H1 (cell line): ENCODE measurements around the gene APOL3. TPM values are rescaled to one million over a fixed set of nuclear protein-coding genes. Genes with fewer than 3 reads are reported as not detected.

ENCODE experiments used
- CTCF ChIA-PET: fragments of 300-600 bp; sonication (Branson Sonifier 250); formaldehyde crosslinking; loops from one replicate; lab custom pipeline; 2021; ENCODE audit not compliant: partially characterized antibody; lab: Charles Lee
- POLR2A ChIA-PET: fragments of 300-600 bp; sonication (Branson Sonifier 250); formaldehyde crosslinking; loops from one replicate; lab custom pipeline; 2021; ENCODE audit warnings: inconsistent platforms; ENCODE audit not compliant: partially characterized antibody; lab: Charles Lee
- DNase-seq, 2 experiments: peaks; one replicate each; pipeline versions ENCODE4 v3.0.0 to v3.0.0-alpha.2; 2010 to 2022; ENCODE audit warnings: low spot score in 2 of 2, low read depth in 1 of 2, mixed read lengths in 1 of 2
- FAIRE-seq: peaks from 2 replicates; lab custom pipeline; 2011; peaks lifted over from hg19 to GRCh38; lab: Jason Lieb, UNC
- H2AFZ ChIP-seq: 2 replicates; pipeline ENCODE4 v1.8.1; 2012; ENCODE audit warnings: low read length, inconsistent platforms
- H2AK5ac ChIP-seq: 2 replicates; pipeline ENCODE4 v1.6.1; 2013; ENCODE audit warnings: low read depth, low read length
- H2BK120ac ChIP-seq: replicated peaks from 2 replicates; pipeline ENCODE3; 2013; ENCODE audit warnings: low read depth, low read length, inconsistent platforms
- H2BK12ac ChIP-seq: 2 replicates; pipeline ENCODE4 v1.6.1; 2013; ENCODE audit warnings: low read depth, low read length
- H2BK15ac ChIP-seq: 2 replicates; pipeline ENCODE4 v1.6.1; 2013; ENCODE audit warnings: low read length
- H2BK20ac ChIP-seq: 2 replicates; pipeline ENCODE4 v1.6.1; 2013; ENCODE audit warnings: low read length
- H2BK5ac ChIP-seq: 2 replicates; pipeline ENCODE4 v1.6.1; 2013; ENCODE audit warnings: low read depth, low read length
- H3K14ac ChIP-seq: 2 replicates; pipeline ENCODE4 v1.6.1; 2013; ENCODE audit warnings: inconsistent platforms; ENCODE audit not compliant: insufficient read length
- H3K18ac ChIP-seq: 2 replicates; pipeline ENCODE4 v1.6.1; 2013; ENCODE audit warnings: low read length; ENCODE audit errors: extremely low read depth
- H3K23ac ChIP-seq: 2 replicates; pipeline ENCODE4 v1.6.1; 2013; ENCODE audit warnings: inconsistent platforms; ENCODE audit not compliant: insufficient read length
- H3K23me2 ChIP-seq: 2 replicates; pipeline ENCODE4 v1.6.1; 2013; ENCODE audit warnings: low read depth, low read length
- H3K27ac ChIP-seq: 2 replicates; pipeline ENCODE4 v1.6.1; 2011; ENCODE audit warnings: low read depth, low read length, inconsistent platforms
- H3K27me3 ChIP-seq, 4 experiments: replicated peaks in 1 of 4; 1 replicate in 1 of 4; 2 replicates in 3 of 4; pipeline versions ENCODE4 v1.6.1 to v1.8.1; 2011 to 2013; ENCODE audit warnings: low read length in 3 of 4, mild to moderate bottlenecking in 3 of 4, inconsistent platforms in 2 of 4, mixed read lengths in 2 of 4, moderate library complexity in 1 of 4; ENCODE audit not compliant: control insufficient read depth in 3 of 4, insufficient read depth in 3 of 4; ENCODE audit errors: extremely low read depth in 1 of 4
- H3K36me3 ChIP-seq, 4 experiments: 2 replicates each; pipeline versions ENCODE4 v1.6.1 to v1.8.1; 2011 to 2013; ENCODE audit warnings: mild to moderate bottlenecking in 4 of 4, low read length in 3 of 4, moderate library complexity in 2 of 4, control low read depth in 1 of 4, inconsistent platforms in 1 of 4; ENCODE audit not compliant: insufficient read depth in 4 of 4, control insufficient read depth in 2 of 4
- H3K4ac ChIP-seq: replicated peaks from 2 replicates; pipeline ENCODE3; 2013; ENCODE audit warnings: low read length, low read depth, mixed read lengths, inconsistent platforms; ENCODE audit not compliant: insufficient read length
- H3K4me1 ChIP-seq, 4 experiments: replicated peaks in 1 of 4; 1 replicate in 1 of 4; 2 replicates in 3 of 4; pipeline versions ENCODE4 v1.6.1 to v1.8.1; 2011 to 2013; ENCODE audit warnings: low read length in 3 of 4, inconsistent platforms in 2 of 4, mixed read lengths in 1 of 4; ENCODE audit not compliant: insufficient read depth in 4 of 4, control insufficient read depth in 3 of 4
- H3K4me2 ChIP-seq, 2 experiments: 2 replicates each; pipeline versions ENCODE4 v1.6.1 to v1.8.1; 2011 to 2013; ENCODE audit warnings: low read depth in 2 of 2, low read length in 2 of 2, control low read depth in 1 of 2, inconsistent platforms in 1 of 2, mild to moderate bottlenecking in 1 of 2; ENCODE audit not compliant: insufficient read depth in 1 of 2
- H3K4me3 ChIP-seq, 4 experiments: fragments of 200-600, 300-600 bp in 1 of 4; sonication (generic), shearing (Covaris generic), sonication (Bioruptor Twin) in 1 of 4; 2 replicates each; pipeline versions ENCODE4 v1.5.1 to v1.8.1; 2011 to 2016; ENCODE audit warnings: low read length in 4 of 4, low read depth in 3 of 4, control low read depth in 2 of 4, inconsistent platforms in 2 of 4, mild to moderate bottlenecking in 2 of 4, mixed read lengths in 1 of 4, moderate library complexity in 1 of 4; ENCODE audit not compliant: insufficient read depth in 2 of 4; ENCODE audit errors: extremely low read depth in 1 of 4
- H3K56ac ChIP-seq: replicated peaks from 2 replicates; pipeline ENCODE3; 2013; ENCODE audit warnings: low read depth, mild to moderate bottlenecking, mixed read lengths, low read length, inconsistent platforms; ENCODE audit not compliant: insufficient read length
- H3K79me1 ChIP-seq: 2 replicates; pipeline ENCODE4 v1.6.1; 2013; ENCODE audit warnings: low read depth, low read length, control low read depth
- H3K79me2 ChIP-seq, 2 experiments: 2 replicates each; pipeline versions ENCODE4 v1.6.1 to v1.8.1; 2012 to 2013; ENCODE audit warnings: low read length in 2 of 2, mild to moderate bottlenecking in 2 of 2, inconsistent platforms in 1 of 2; ENCODE audit not compliant: insufficient read depth in 2 of 2, control insufficient read depth in 1 of 2
- H3K9ac ChIP-seq, 4 experiments: replicated peaks in 1 of 4; 1 replicate in 1 of 4; 2 replicates in 3 of 4; pipeline versions ENCODE4 v1.6.1 to v1.8.1; 2011 to 2013; ENCODE audit warnings: low read depth in 3 of 4, low read length in 3 of 4, control low read depth in 2 of 4, mild to moderate bottlenecking in 2 of 4, moderate library complexity in 2 of 4, inconsistent platforms in 1 of 4; ENCODE audit errors: extremely low read depth in 1 of 4
- H3K9me3 ChIP-seq, 2 experiments: 2 replicates each; pipeline versions ENCODE4 v1.6.1 to v1.8.1; 2012 to 2013; ENCODE audit warnings: mild to moderate bottlenecking in 2 of 2, moderate library complexity in 2 of 2, control low read depth in 1 of 2, inconsistent platforms in 1 of 2, low read depth in 1 of 2, low read length in 1 of 2, mixed read lengths in 1 of 2; ENCODE audit not compliant: insufficient read depth in 2 of 2
- H4K20me1 ChIP-seq, 2 experiments: replicated peaks in 1 of 2; 2 replicates each; pipeline versions ENCODE3 to v1.8.1; 2011 to 2013; ENCODE audit warnings: inconsistent platforms in 2 of 2, low read length in 2 of 2, mild to moderate bottlenecking in 1 of 2; ENCODE audit not compliant: insufficient read depth in 2 of 2, control insufficient read depth in 1 of 2
- H4K5ac ChIP-seq: 2 replicates; pipeline ENCODE4 v1.6.1; 2013; ENCODE audit warnings: low read length, low read depth, mixed read lengths, inconsistent platforms; ENCODE audit not compliant: insufficient read length
- H4K8ac ChIP-seq: 2 replicates; pipeline ENCODE4 v1.8.0; 2013; ENCODE audit warnings: mild to moderate bottlenecking, moderate library complexity, low read length, inconsistent platforms; ENCODE audit not compliant: insufficient read depth; ENCODE audit errors: extremely low read depth
- H4K91ac ChIP-seq: replicated peaks from 2 replicates; pipeline ENCODE3; 2013; ENCODE audit warnings: low read length, mixed read lengths, inconsistent platforms; ENCODE audit not compliant: insufficient read length
- SIN3A ChIP-seq, 2 experiments: IDR thresholded peaks in 1 of 2; conservative IDR thresholded peaks in 1 of 2; 2 replicates each; pipeline ENCODE4 v1.6.1; 2011 to 2012; ENCODE audit warnings: low read length in 2 of 2, improper control_type of control experiment in 1 of 2, low read depth in 1 of 2, mild to moderate bottlenecking in 1 of 2
- SP1 ChIP-seq: IDR thresholded peaks from 2 replicates; pipeline ENCODE4 v1.6.1; 2011; ENCODE audit warnings: low read depth, low read length
- SP2 ChIP-seq: IDR thresholded peaks from 2 replicates; pipeline ENCODE4 v1.6.1; 2012; ENCODE audit warnings: mild to moderate bottlenecking, low read length, inconsistent platforms
- TCF12 ChIP-seq: IDR thresholded peaks from 2 replicates; pipeline ENCODE4 v1.6.1; 2011; ENCODE audit warnings: low read depth, mild to moderate bottlenecking, low read length
- WGBS, 2 experiments: shearing (Covaris generic) in 1 of 2; methylation state at CpG; one replicate each; pipeline versions ENCODE4 v1.1.6 to v1.1.7; 2013 to 2015; ENCODE audit warnings: low lambda C conversion rate in 2 of 2, mixed read lengths in 2 of 2, inconsistent platforms in 1 of 2, low coverage in 1 of 2, missing lambda C conversion rate in 1 of 2; ENCODE audit not compliant: insufficient replicate concordance in 2 of 2, insufficient coverage in 1 of 2, insufficient read length in 1 of 2; ENCODE audit errors: extremely low coverage in 1 of 2, missing lambda C conversion rate in 1 of 2; 5-methylcytosine and 5-hydroxymethylcytosine counted together
- polyA plus RNA-seq, 7 experiments: library from polyadenylated mRNA; depleted of rRNA in 3 of 7; stranded (reverse) in 5 of 7; unstranded in 2 of 7; fragments of >200 nt in 5 of 7; fragments of 200-250 nt in 2 of 7; gene quantifications; 1 replicate in 5 of 7; 2 replicates in 1 of 7; 4 replicates in 1 of 7; pipeline versions ENCODE4 v1.2.1 to v1.2.3, GENCODE V29; 2011 to 2013; ENCODE audit warnings: missing spikeins in 2 of 7, mixed read lengths in 2 of 7
- total RNA-seq: library from RNA; stranded (reverse); fragmentation: NEBNext Ultra II Directional; extraction: Animal tissue kit (Norgen Biotek cat#: 25700); gene quantifications from 2 replicates; pipeline ENCODE4 v1.2.1, GENCODE V29; 2021

APOL3 gene
- total and polyA plus RNA-seq, 2 of the 8 experiments (the other 6 are each of a cell fraction or from before 2014, with no cell fraction given): 0.12 TPM; not detected in 1

GRCh38 chr22:36171941-36172340, 11.4 kb upstream of the APOL3 start:
- Histone ChIP-seq H3K4me1 (no peaks in the 10 kb centered on the region), H2BK15ac (no peak overlapping the region), H2BK120ac (no peak overlapping the region), H3K79me1 (no peaks in the 10 kb centered on the region), H3K18ac (no peak overlapping the region), H3K4me2 (no peak overlapping the region; a peak in 1 of 4 replicates), H4K5ac (no peak overlapping the region), H2BK20ac (no peak overlapping the region), H2BK5ac (no peak overlapping the region), H3K4ac (no peak overlapping the region), H3K27me3 (peaks cover 0 to under 1% (median 0%) of the 10 kb centered on the region in 4 experiments; a peak in 1 of 7 replicates), H3K27ac (no peak overlapping the region), H3K9me3 (peaks cover 5% of the 10 kb centered on the region in 2 experiments; a peak in 2 of 4 replicates), H3K79me2 (no peaks in the 10 kb centered on the region), H2AK5ac (no peak overlapping the region), H3K23me2 (no peaks in the 10 kb centered on the region), H3K36me3 (peaks cover 0 to 3% (median 0%) of the 10 kb centered on the region in 4 experiments; a peak in 1 of 8 replicates), H3K4me3 (no peak overlapping the region), H3K9ac (no peak overlapping the region), H2AFZ (no peak overlapping the region), H3K14ac (no peak overlapping the region), H4K8ac (no peak overlapping the region), H3K23ac (no peak overlapping the region), H3K56ac (no peak overlapping the region), H4K20me1 (no peaks in the 10 kb centered on the region), H4K91ac (no peak overlapping the region), H2BK12ac (no peak overlapping the region)
- 55% methylated on average over 3 of the region's 3 CpGs; no CpG with 5 or more reads in 1 of the 2 experiments for WGBS, 2 experiments
- TF ChIP-seq SP1 (no peak), SIN3A (conservative IDR thresholded peaks at IDR 0.05 in 1 of 2, IDR thresholded peaks at IDR 0.05 in 1 of 2; ENCODE audit: low read depth in 1 of 2, low read length in 2 of 2) (0 out of 4 replicates have a peak, but pooled peaks of 1 of the 2 experiments have one; percentile 60), SP2 (no peak), TCF12 (0 out of 2 replicates have a peak, but pooled peaks have one; percentile 13)
- ChIA-PET CTCF (interaction anchor here (1.3 to 2.1 kb wide), 4 partner anchors 9 to 25 kb away, joined by 3 to 6 read pairs (median 4); partner anchors contain the start of gene APOL3), POLR2A (interaction anchor here (0.6 to 1.0 kb wide), 2 partner anchors 17 to 248 kb away, joined by 3 read pairs; no protein-coding TSS in a partner anchor)
- FAIRE-seq (peak; percentile 62), DNase-seq (no peak)
